Measurements from ENCODE around the gene YPEL2.

The YPEL2 gene

GRCh38 chr17:59330053-59330942 is 1.2 kb upstream of the YPEL2 start:
- no peak for FAIRE-seq

- FAIRE-seq, result no peak
These were observed 684 bp downstream of the YPEL2 start for GRCh38 chr17:59331929-59332748.

- no peak for FAIRE-seq
These were observed 1.4 kb downstream of the YPEL2 start for GRCh38 chr17:59332749-59333377.

GRCh38 chr17:59333836-59334235 is 2.4 kb downstream of the YPEL2 start:
- FAIRE-seq, result no peak

- no peak for FAIRE-seq
These were observed 4.2 kb downstream of the YPEL2 start for GRCh38 chr17:59335685-59336084.

- FAIRE-seq, result no peak
These were observed 6.4 kb downstream of the YPEL2 start for GRCh38 chr17:59337741-59338299.

- FAIRE-seq, result no peak
These were observed 7.0 kb downstream of the YPEL2 start for GRCh38 chr17:59338498-59338897.

- no peak for FAIRE-seq
These were observed 10.5 kb downstream of the YPEL2 start for GRCh38 chr17:59341922-59342321.

GRCh38 chr17:59342681-59343131 is 11.3 kb downstream of the YPEL2 start:
- no peak for FAIRE-seq

- no peak for FAIRE-seq
These were observed 14.0 kb downstream of the YPEL2 start for GRCh38 chr17:59345476-59345875.

- no peak for FAIRE-seq
These were observed 14.9 kb downstream of the YPEL2 start for GRCh38 chr17:59346341-59346740.

GRCh38 chr17:59346876-59347407 is 15.5 kb downstream of the YPEL2 start:
- FAIRE-seq, result no peak

GRCh38 chr17:59347975-59348391 is 16.5 kb downstream of the YPEL2 start:
- FAIRE-seq, result no peak

- no peak for FAIRE-seq
These were observed 17.7 kb downstream of the YPEL2 start for GRCh38 chr17:59349178-59349577.

GRCh38 chr17:59353106-59353854 is 21.8 kb downstream of the YPEL2 start:
- FAIRE-seq, result no peak

GRCh38 chr17:59353936-59354755 is 22.7 kb downstream of the YPEL2 start:
- no peak for FAIRE-seq

GRCh38 chr17:59355030-59355701 is 23.7 kb downstream of the YPEL2 start:
- no peak for FAIRE-seq

GRCh38 chr17:59355702-59356325 is 24.4 kb downstream of the YPEL2 start:
- no peak for FAIRE-seq

- FAIRE-seq, result no peak
These were observed 25.2 kb downstream of the YPEL2 start for GRCh38 chr17:59356543-59357218.
